ENCODE results near the gene ARHGAP36. TPM values are rescaled to one million over a fixed set of nuclear protein-coding genes. Genes with fewer than 3 reads are reported as not detected.

ARHGAP36 gene
- total and polyA plus RNA-seq, 2 donors (not counting 3 experiments of a cell fraction or from before 2014, with no cell fraction given): not detected

DNA sequence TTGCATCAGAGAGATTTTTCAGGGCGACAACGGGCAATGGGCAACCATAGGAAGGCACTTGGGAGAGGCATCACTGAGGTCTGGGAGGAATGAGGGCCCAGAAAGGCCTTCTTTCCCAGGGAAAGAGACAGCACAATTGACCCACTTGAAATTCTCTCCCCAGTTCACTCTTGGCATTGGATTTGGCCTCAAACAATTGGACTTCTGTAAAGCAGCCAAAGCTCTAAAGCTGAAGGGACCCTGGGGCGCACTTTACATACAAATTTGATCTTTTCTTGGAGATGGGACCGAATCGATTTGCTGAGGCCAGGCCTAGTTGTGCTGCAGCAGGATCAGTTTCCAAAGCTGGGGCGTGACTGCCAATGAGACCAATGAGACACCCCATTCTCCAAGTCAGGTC is 3.2 kb downstream of the ARHGAP36 start:
- no peak overlapping the region for H3K9ac ChIP-seq (replicated peaks; ENCODE audit: extremely low read depth, insufficient read depth, low read length)
- no peaks in the 10 kb centered on the region for H3K9me3 ChIP-seq (replicated peaks; ENCODE audit: control insufficient read depth, insufficient read depth, low read length)
- dilution Hi-C loops (cut with MboI; ENCODE audit: extremely low pct_ligation_motif_present, low sequenced_read_pairs): no loop called here
- no peak overlapping the region for H2AFZ ChIP-seq (ENCODE audit: low read depth, low read length)
- H4K20me1 ChIP-seq (replicated peaks; ENCODE audit: control insufficient read depth, extremely low read depth, insufficient read depth, low read length): no peaks in the 10 kb centered on the region
- no peak overlapping the region for H3K27ac ChIP-seq (ENCODE audit: insufficient read depth, low read depth, low read length)
- POLR2A ChIA-PET: no interaction called here
- no TSS peak for BruUV-seq (replicated peaks)
- H3K4me3 ChIP-seq (replicated peaks in 1 of 3; ENCODE audit: insufficient read depth in 1 of 3, low read depth in 1 of 3, low read length in 3 of 3): no peak overlapping the region
- TF ChIP-seq, protein P1, sequence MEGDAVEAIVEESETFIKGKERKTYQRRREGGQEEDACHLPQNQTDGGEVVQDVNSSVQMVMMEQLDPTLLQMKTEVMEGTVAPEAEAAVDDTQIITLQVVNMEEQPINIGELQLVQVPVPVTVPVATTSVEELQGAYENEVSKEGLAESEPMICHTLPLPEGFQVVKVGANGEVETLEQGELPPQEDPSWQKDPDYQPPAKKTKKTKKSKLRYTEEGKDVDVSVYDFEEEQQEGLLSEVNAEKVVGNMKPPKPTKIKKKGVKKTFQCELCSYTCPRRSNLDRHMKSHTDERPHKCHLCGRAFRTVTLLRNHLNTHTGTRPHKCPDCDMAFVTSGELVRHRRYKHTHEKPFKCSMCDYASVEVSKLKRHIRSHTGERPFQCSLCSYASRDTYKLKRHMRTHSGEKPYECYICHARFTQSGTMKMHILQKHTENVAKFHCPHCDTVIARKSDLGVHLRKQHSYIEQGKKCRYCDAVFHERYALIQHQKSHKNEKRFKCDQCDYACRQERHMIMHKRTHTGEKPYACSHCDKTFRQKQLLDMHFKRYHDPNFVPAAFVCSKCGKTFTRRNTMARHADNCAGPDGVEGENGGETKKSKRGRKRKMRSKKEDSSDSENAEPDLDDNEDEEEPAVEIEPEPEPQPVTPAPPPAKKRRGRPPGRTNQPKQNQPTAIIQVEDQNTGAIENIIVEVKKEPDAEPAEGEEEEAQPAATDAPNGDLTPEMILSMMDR (IDR thresholded peaks at IDR 0.05; ENCODE audit: extremely low read depth in 1 of 2, insufficient read depth in 1 of 2, low read depth in 1 of 2, low read length in 2 of 2): no peak
- no peak for TF ChIP-seq GATA2 (IDR thresholded peaks at IDR 0.05; ENCODE audit: insufficient read depth, insufficient read length, low read depth, low read length)
- TF ChIP-seq, protein P2, sequence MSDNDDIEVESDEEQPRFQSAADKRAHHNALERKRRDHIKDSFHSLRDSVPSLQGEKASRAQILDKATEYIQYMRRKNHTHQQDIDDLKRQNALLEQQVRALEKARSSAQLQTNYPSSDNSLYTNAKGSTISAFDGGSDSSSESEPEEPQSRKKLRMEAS (IDR thresholded peaks at IDR 0.05; ENCODE audit: insufficient read depth, insufficient read length): no peak
- no peak for TF ChIP-seq POLR2AphosphoS5 (IDR thresholded peaks at IDR 0.05; ENCODE audit: insufficient read depth, low read depth, low read length)
- TF ChIP-seq EZH2 (IDR thresholded peaks at IDR 0.05; ENCODE audit: borderline replicate concordance, low read depth, low read length, severe bottlenecking): no peak
- no peaks in the 10 kb centered on the region for H3K79me2 ChIP-seq (ENCODE audit: control insufficient read depth, insufficient read depth, low read length)
- H3K4me1 ChIP-seq (ENCODE audit: control insufficient read depth, extremely low read depth, insufficient read depth, low read length): no peaks in the 10 kb centered on the region
- H3K4me2 ChIP-seq (ENCODE audit: insufficient read depth, low read length): no peak overlapping the region
- FAIRE-seq (no peak), DNase-seq (ENCODE audit: low read depth, low spot score) (no peak)
- H3K27me3 ChIP-seq (ENCODE audit: control insufficient read depth in 2 of 2, insufficient read depth in 2 of 2, low read length in 2 of 2): no peaks in the 10 kb centered on the region
- intact Hi-C loops (cut with micrococcal nuclease): no loop called here
- CTCF ChIA-PET: no interaction called here
- H3K36me3 ChIP-seq (ENCODE audit: control insufficient read depth in 2 of 2, extremely low read depth in 1 of 2, insufficient read depth in 2 of 2, low read length in 2 of 2): no peaks in the 10 kb centered on the region
- no peaks in the 10 kb centered on the region for H3K9me1 ChIP-seq (replicated peaks; ENCODE audit: control insufficient read depth, extremely low read depth, insufficient read depth, low read length)

DNA sequence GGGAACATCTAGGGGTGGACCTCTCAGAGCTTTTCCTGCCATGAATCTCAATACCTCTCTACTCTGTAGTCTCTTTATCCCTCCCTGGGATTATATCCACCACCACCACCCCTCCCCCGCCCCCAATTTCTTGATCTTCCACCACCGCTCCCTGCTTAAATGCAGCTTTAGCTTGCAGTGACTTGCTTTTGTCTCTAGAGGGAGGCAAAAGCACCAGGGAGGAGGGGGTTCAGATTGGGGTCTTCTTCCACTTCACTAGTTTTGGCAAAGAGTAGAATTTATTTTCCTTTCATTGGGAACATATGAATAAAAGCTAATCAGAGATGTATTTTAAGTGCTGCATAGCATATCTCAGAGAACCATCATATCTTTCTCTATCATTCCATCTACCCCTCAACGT is 5.5 kb downstream of the ARHGAP36 start:
- Histone ChIP-seq H3K27me3 (ENCODE audit: control insufficient read depth in 2 of 2, insufficient read depth in 2 of 2, low read length in 2 of 2) (peaks cover 7 to 9% of the 10 kb centered on the region in 2 experiments), H3K36me3 (ENCODE audit: control insufficient read depth in 2 of 2, extremely low read depth in 1 of 2, insufficient read depth in 2 of 2, low read length in 2 of 2) (no peaks in the 10 kb centered on the region), H3K4me1 (ENCODE audit: control insufficient read depth, extremely low read depth, insufficient read depth, low read length) (no peaks in the 10 kb centered on the region), H3K4me2 (ENCODE audit: insufficient read depth, low read length) (no peak overlapping the region), H3K79me2 (ENCODE audit: control insufficient read depth, insufficient read depth, low read length) (no peaks in the 10 kb centered on the region), H3K9me3 (replicated peaks; ENCODE audit: control insufficient read depth, insufficient read depth, low read length) (no peaks in the 10 kb centered on the region), H3K9ac (replicated peaks; ENCODE audit: extremely low read depth, insufficient read depth, low read length) (no peak overlapping the region), H3K4me3 (replicated peaks in 1 of 3; ENCODE audit: insufficient read depth in 1 of 3, low read depth in 1 of 3, low read length in 3 of 3) (no peak overlapping the region), H4K20me1 (replicated peaks; ENCODE audit: control insufficient read depth, extremely low read depth, insufficient read depth, low read length) (no peaks in the 10 kb centered on the region), H3K27ac (ENCODE audit: insufficient read depth, low read depth, low read length) (no peak overlapping the region), H2AFZ (ENCODE audit: low read depth, low read length) (no peak overlapping the region), H3K9me1 (replicated peaks; ENCODE audit: control insufficient read depth, extremely low read depth, insufficient read depth, low read length) (no peaks in the 10 kb centered on the region)
- dilution Hi-C loops (cut with MboI; ENCODE audit: extremely low pct_ligation_motif_present, low sequenced_read_pairs) (no loop called here), intact Hi-C loops (cut with micrococcal nuclease) (no loop called here)
- BruUV-seq (replicated peaks): no TSS peak
- TF ChIP-seq EZH2 (IDR thresholded peaks at IDR 0.05; ENCODE audit: borderline replicate concordance, low read depth, low read length, severe bottlenecking) (no peak), JUN (IDR thresholded peaks at IDR 0.05; ENCODE audit: borderline replicate concordance, insufficient read depth, insufficient read length, low read depth) (no peak), GATA2 (IDR thresholded peaks at IDR 0.05; ENCODE audit: insufficient read depth, insufficient read length, low read depth, low read length) (no peak), FOS (IDR thresholded peaks at IDR 0.05; ENCODE audit: borderline replicate concordance, insufficient read depth, low read length) (no peak), POLR2A (IDR thresholded peaks at IDR 0.05; ENCODE audit: low read depth, low read length) (no peak), MYC (IDR thresholded peaks at IDR 0.05; ENCODE audit: low read depth, low read length) (no peak), POLR2AphosphoS5 (IDR thresholded peaks at IDR 0.05; ENCODE audit: insufficient read depth, low read depth, low read length) (no peak)
- TF ChIP-seq, protein P2 (IDR thresholded peaks at IDR 0.05; ENCODE audit: insufficient read depth, insufficient read length): no peak
- TF ChIP-seq, protein P1 (IDR thresholded peaks at IDR 0.05; ENCODE audit: extremely low read depth in 1 of 2, insufficient read depth in 1 of 2, low read depth in 1 of 2, low read length in 2 of 2): no peak
- ChIA-PET CTCF (no interaction called here), POLR2A (no interaction called here)
- FAIRE-seq (no peak), DNase-seq (ENCODE audit: low read depth, low spot score) (no peak)

Measured in endothelial cell of umbilical vein (primary cell).